ENCODE data around the gene IGF2BP1.

DNA sequence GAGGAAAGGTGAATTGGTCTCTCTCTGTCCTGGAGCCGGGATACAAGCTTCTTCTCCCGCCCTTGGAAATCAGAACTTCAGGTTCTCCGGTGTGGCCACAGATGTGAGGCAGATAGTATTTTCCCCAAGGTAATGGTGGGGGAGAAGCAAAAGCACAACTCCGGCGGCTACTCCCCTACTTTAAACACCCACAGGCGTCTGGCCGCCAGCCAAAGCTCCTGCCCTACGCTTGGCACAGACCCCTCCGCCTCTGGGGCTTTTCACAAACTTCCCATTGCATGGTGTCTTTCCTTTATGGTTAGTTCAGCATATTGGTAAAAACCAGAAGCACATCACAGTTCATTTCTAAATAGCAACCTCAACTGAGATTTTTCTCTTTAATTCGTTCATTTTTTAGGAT lies 95.9 kb downstream of the IGF2BP1 start:
- TF ChIP-seq, protein P1, sequence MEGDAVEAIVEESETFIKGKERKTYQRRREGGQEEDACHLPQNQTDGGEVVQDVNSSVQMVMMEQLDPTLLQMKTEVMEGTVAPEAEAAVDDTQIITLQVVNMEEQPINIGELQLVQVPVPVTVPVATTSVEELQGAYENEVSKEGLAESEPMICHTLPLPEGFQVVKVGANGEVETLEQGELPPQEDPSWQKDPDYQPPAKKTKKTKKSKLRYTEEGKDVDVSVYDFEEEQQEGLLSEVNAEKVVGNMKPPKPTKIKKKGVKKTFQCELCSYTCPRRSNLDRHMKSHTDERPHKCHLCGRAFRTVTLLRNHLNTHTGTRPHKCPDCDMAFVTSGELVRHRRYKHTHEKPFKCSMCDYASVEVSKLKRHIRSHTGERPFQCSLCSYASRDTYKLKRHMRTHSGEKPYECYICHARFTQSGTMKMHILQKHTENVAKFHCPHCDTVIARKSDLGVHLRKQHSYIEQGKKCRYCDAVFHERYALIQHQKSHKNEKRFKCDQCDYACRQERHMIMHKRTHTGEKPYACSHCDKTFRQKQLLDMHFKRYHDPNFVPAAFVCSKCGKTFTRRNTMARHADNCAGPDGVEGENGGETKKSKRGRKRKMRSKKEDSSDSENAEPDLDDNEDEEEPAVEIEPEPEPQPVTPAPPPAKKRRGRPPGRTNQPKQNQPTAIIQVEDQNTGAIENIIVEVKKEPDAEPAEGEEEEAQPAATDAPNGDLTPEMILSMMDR (IDR thresholded peaks at IDR 0.05; ENCODE audit: insufficient read depth, low read depth, low read length) = no peak
- no peak for TF ChIP-seq EZH2 (IDR thresholded peaks at IDR 0.05; ENCODE audit: insufficient read depth, low read length)

Measured in astrocyte (in vitro differentiated cells and primary cell).